K562 (cell line): Measurements from ENCODE around the gene CNTN5. TPM values are rescaled to one million over a fixed set of nuclear protein-coding genes. Genes with fewer than 3 reads are reported as not detected.

Experiments used
- ATAC-seq: fragments of 200-7000 bp; cut with Tn5 transposase; 3 replicates; pipeline ENCODE4 v1.9.1; 2020; ENCODE audit warnings: moderate library complexity
- BruUV-seq: library from RNA; stranded (reverse); fragments of 400-500 nt; replicated peaks from 2 replicates; lab custom pipeline; 2021; lab: Mats Ljungman, UMichigan
- CTCF ChIA-PET: fragments of 300-600 bp; formaldehyde crosslinking; extraction: SDS; loops from one replicate; lab custom pipeline; 2021; ENCODE audit warnings: low intra/inter-chr PET ratio; lab: Yijun Ruan, JAX
- POLR2A ChIA-PET: fragments of 300-600, 350-650 bp; sonication (Branson Sonifier 250); formaldehyde crosslinking; extraction: SDS; loops from one replicate; lab custom pipeline; 2021; ENCODE audit warnings: antibody characterized with exemption, inconsistent platforms; lab: Yijun Ruan, JAX
- DNase-seq, 4 experiments: peaks; one replicate each; pipeline versions ENCODE4 v3.0.0 to v3.0.0-alpha.2; 2011 to 2018; ENCODE audit warnings: low spot score in 3 of 4, mixed read lengths in 3 of 4; ENCODE audit errors: extremely low read depth in 1 of 4
- FAIRE-seq: peaks from 2 replicates; lab custom pipeline; 2011; peaks lifted over from hg19 to GRCh38; lab: Jason Lieb, UNC
- H2AFZ ChIP-seq: 2 replicates; pipeline ENCODE4 v1.6.0; 2011; ENCODE audit warnings: low read depth, low read length, control low read depth, inconsistent platforms
- H3K27ac ChIP-seq: fragments of 200-600 bp; 3 replicates; pipeline ENCODE4 v1.8.0; 2011; ENCODE audit warnings: low read depth, mild to moderate bottlenecking, control low read depth, inconsistent platforms, low read length, moderate library complexity, mixed read lengths; ENCODE audit errors: extremely low read depth
- H3K27me3 ChIP-seq, 2 experiments: fragments of 300-600 bp in 1 of 2; 2 replicates in 1 of 2; 3 replicates in 1 of 2; pipeline versions ENCODE4 v1.6.0 to v1.8.0; 2011; ENCODE audit warnings: inconsistent platforms in 2 of 2, low read length in 2 of 2, mild to moderate bottlenecking in 1 of 2, mixed read lengths in 1 of 2, moderate library complexity in 1 of 2; ENCODE audit not compliant: control insufficient read depth in 2 of 2, insufficient read depth in 2 of 2
- H3K36me3 ChIP-seq: fragments of 300-600 bp; 3 replicates; pipeline ENCODE4 v1.8.0; 2011; ENCODE audit warnings: mild to moderate bottlenecking, low read length, inconsistent platforms; ENCODE audit not compliant: control insufficient read depth, insufficient read depth
- H3K4me1 ChIP-seq, 2 experiments: fragments of 200-600 bp in 1 of 2; replicated peaks in 1 of 2; 2 replicates in 1 of 2; 3 replicates in 1 of 2; pipeline versions ENCODE4 v1.5.1 to v1.8.0; 2011; ENCODE audit warnings: inconsistent platforms in 2 of 2, low read length in 2 of 2, mild to moderate bottlenecking in 1 of 2, mixed read lengths in 1 of 2, moderate library complexity in 1 of 2; ENCODE audit not compliant: control insufficient read depth in 2 of 2, insufficient read depth in 2 of 2
- H3K4me2 ChIP-seq: 2 replicates; pipeline ENCODE4 v1.6.1; 2011; ENCODE audit warnings: low read length, control low read depth, inconsistent platforms, mixed read lengths; ENCODE audit not compliant: insufficient read depth
- H3K4me3 ChIP-seq: fragments of 200-600 bp; sonication (generic), shearing (Covaris generic); 2 replicates; pipeline ENCODE4 v1.5.1; 2016; ENCODE audit warnings: control low read depth, inconsistent platforms
- H3K79me2 ChIP-seq: fragments of 200-600 bp; 3 replicates; pipeline ENCODE4 v1.8.0; 2011; ENCODE audit warnings: low read length, inconsistent platforms; ENCODE audit not compliant: control insufficient read depth, insufficient read depth
- H3K9ac ChIP-seq, 2 experiments: 2 replicates each; pipeline versions ENCODE4 v1.6.0 to v1.6.1; 2011; ENCODE audit warnings: low read depth in 2 of 2, low read length in 2 of 2, control low read depth in 1 of 2, inconsistent platforms in 1 of 2, mild to moderate bottlenecking in 1 of 2, mixed read lengths in 1 of 2; ENCODE audit not compliant: insufficient read depth in 1 of 2
- H3K9me1 ChIP-seq: one replicate; pipeline ENCODE4 v1.6.0; 2011; ENCODE audit warnings: inconsistent platforms, mild to moderate bottlenecking, low read length, moderate library complexity; ENCODE audit not compliant: control insufficient read depth, insufficient read depth
- H3K9me3 ChIP-seq: replicated peaks from 2 replicates; pipeline ENCODE4 v1.5.1; 2011; ENCODE audit warnings: low read depth, low read length, inconsistent platforms; ENCODE audit not compliant: control insufficient read depth, insufficient read depth
- H4K20me1 ChIP-seq: replicated peaks from 2 replicates; pipeline ENCODE4 v1.6.1; 2011; ENCODE audit warnings: low read length, inconsistent platforms, mixed read lengths; ENCODE audit not compliant: control insufficient read depth, insufficient read depth
- ARHGAP35 ChIP-seq: fragments of 450-650 bp; IDR thresholded peaks from 2 replicates; pipeline ENCODE4 v1.6.1; 2018; ENCODE audit not compliant: partially characterized antibody
- CLOCK ChIP-seq: fragments of 250-450 bp; sonication (Bioruptor Pico); IDR thresholded peaks from 2 replicates; pipeline ENCODE4 v1.4.0; 2020; ENCODE audit warnings: mild to moderate bottlenecking, moderate library complexity, borderline replicate concordance
- ESRRB ChIP-seq: fragments of 250-450 bp; sonication (Bioruptor Pico); IDR thresholded peaks from 2 replicates; pipeline ENCODE4 v1.5.0; 2020; ENCODE audit warnings: mild to moderate bottlenecking, moderate library complexity, borderline replicate concordance
- HDGF ChIP-seq: fragments of 450-650 bp; IDR thresholded peaks from 2 replicates; pipeline ENCODE4 v1.6.1; 2016
- NFRKB ChIP-seq: fragments of 450-650 bp; IDR thresholded peaks from 2 replicates; pipeline ENCODE4 v1.6.1; 2016; ENCODE audit warnings: low read depth
- PBX2 ChIP-seq, 2 experiments: IDR thresholded peaks in 1 of 2; conservative IDR thresholded peaks in 1 of 2; 2 replicates each; pipeline ENCODE4 v1.6.1; 2016; ENCODE audit warnings: low read depth in 2 of 2, mild to moderate bottlenecking in 1 of 2, missing compliant biosample characterization in 1 of 2, missing genetic modification characterization in 1 of 2, moderate library complexity in 1 of 2
- PHF21A ChIP-seq: fragments of 450-650 bp; IDR thresholded peaks from 2 replicates; pipeline ENCODE4 v1.6.1; 2017; ENCODE audit warnings: low read depth, borderline replicate concordance
- SIN3B ChIP-seq: fragments of 450-650 bp; IDR thresholded peaks from 2 replicates; pipeline ENCODE4 v1.6.1; 2017; ENCODE audit warnings: low read depth, mild to moderate bottlenecking, moderate library complexity
- SREBF1 ChIP-seq: fragments of 150-350 bp; IDR thresholded peaks from 2 replicates; pipeline ENCODE4 v1.6.1; 2014; ENCODE audit warnings: antibody characterized with exemption, low read depth, low read length, borderline replicate concordance
- TGIF2 ChIP-seq: sonication (generic); formaldehyde crosslinking; IDR thresholded peaks from 2 replicates; pipeline ENCODE4 v1.8.1; 2022; ENCODE audit warnings: mild to moderate bottlenecking, missing genetic modification reagents, moderate library complexity
- U2AF2 ChIP-seq: fragments of 200-400 bp; formaldehyde crosslinking; optimal IDR thresholded peaks from 2 replicates; pipeline ENCODE3; 2017; ENCODE audit warnings: low read depth, mild to moderate bottlenecking, low read length
- ZBTB33 ChIP-seq: sonication (generic); formaldehyde crosslinking; IDR thresholded peaks from 2 replicates; pipeline ENCODE4 v1.8.1; 2023; ENCODE audit warnings: mild to moderate bottlenecking, missing genetic modification reagents
- ZNF507 ChIP-seq: conservative IDR thresholded peaks from 2 replicates; pipeline ENCODE4 v1.6.1; 2017; ENCODE audit warnings: missing genetic modification characterization, missing compliant biosample characterization
- ZNF512 ChIP-seq: IDR thresholded peaks from 2 replicates; pipeline ENCODE4 v1.6.1; 2016; ENCODE audit warnings: missing genetic modification characterization, missing compliant biosample characterization
- WGBS: fragments of 100-300 bp; shearing (Covaris generic); methylation state at CpG from one replicate; pipeline ENCODE4 v1.1.6; 2016; ENCODE audit warnings: low coverage, mixed read lengths; ENCODE audit not compliant: insufficient coverage; ENCODE audit errors: missing lambda C conversion rate; 5-methylcytosine and 5-hydroxymethylcytosine counted together
- in situ Hi-C: fragments of 300-500 bp; cut with MboI; formaldehyde crosslinking; loops from 4 replicates; pipeline ENCODE4 v1.15.0; 2018; ENCODE audit warnings: inconsistent platforms, mixed read lengths
- intact Hi-C: fragments of 100-400 bp; cut with micrococcal nuclease; formaldehyde crosslinking; loops from 2 replicates; pipeline ENCODE4 v1.14.2; 2022
- polyA plus RNA-seq, 8 experiments: library from polyadenylated mRNA; depleted of rRNA in 4 of 8; stranded (reverse) in 5 of 8; unstranded in 3 of 8; fragments of >200 nt; fragmentation: Nextera tagmentation in 2 of 8; fragmentation: Illumina TruSeq in 1 of 8; extraction: Ambion mirVana in 2 of 8; extraction: Trizol in 1 of 8; gene quantifications; 2 replicates each; pipeline versions ENCODE4 v1.2.1 to v1.2.3, GENCODE V29; 2011 to 2014; ENCODE audit warnings: inconsistent platforms in 1 of 8, missing spikeins in 1 of 8
- total RNA-seq, 7 experiments: library from RNA; depleted of rRNA in 6 of 7; stranded (reverse); fragments of >200 nt in 6 of 7; fragmentation: Illumina TruSeq in 2 of 7; extraction: Trizol in 2 of 7; gene quantifications; 2 replicates each; pipeline versions ENCODE4 v1.2.1 to v1.2.3, GENCODE V29; 2011 to 2021; ENCODE audit warnings: low replicate concordance in 1 of 7

CNTN5 gene
- total and polyA plus RNA-seq, 9 of the 15 experiments (the other 6 are each of a cell fraction or from before 2014, with no cell fraction given): 0.03 TPM; not detected in 8

- Histone ChIP-seq H3K9ac (no peak overlapping the region), H3K4me2 (no peak overlapping the region), H3K36me3 (no peaks in the 10 kb centered on the region), H3K4me3 (no peak overlapping the region), H3K9me1 (no peaks in the 10 kb centered on the region), H3K27ac (no peak overlapping the region), H3K4me1 (no peaks in the 10 kb centered on the region), H4K20me1 (no peaks in the 10 kb centered on the region), H3K79me2 (no peaks in the 10 kb centered on the region), H3K9me3 (no peaks in the 10 kb centered on the region), H3K27me3 (no peaks in the 10 kb centered on the region), H2AFZ (no peak overlapping the region)
- ChIA-PET CTCF (no interaction called here), POLR2A (no interaction called here)
- TF ChIP-seq ARHGAP35 (no peak), ZBTB33 (no peak), HDGF (no peak), ESRRB (CRISPR knock-in tag) (no peak), CLOCK (no peak), PBX2 (CRISPR knock-in tag; IDR thresholded peaks at IDR 0.05; ENCODE audit: low read depth) (no peak), PBX2 (tag; conservative IDR thresholded peaks at IDR 0.05; ENCODE audit: low read depth) (no peak), TGIF2 (CRISPR knock-in tag) (no peak), SIN3B (no peak), ZNF507 (tag) (no peak), U2AF2 (no peak), ZNF512 (tag) (no peak), PHF21A (no peak), SREBF1 (no peak), NFRKB (no peak)
- BruUV-seq: no TSS peak
- in situ Hi-C loops: no loop called here
- FAIRE-seq (no peak), ATAC-seq (no peak), DNase-seq (no peak)
- intact Hi-C loops: no loop called here
- 0% methylated on average over 9 of the region's 9 CpGs for WGBS
These were observed 1040.3 kb downstream of the CNTN5 start for GRCh38 chr11:100061006-100061405.
